GM18951 (cell line): ENCODE results near the gene SEPTIN2.
"Not testable (repeated sequence)": the region's sequence is repeated elsewhere in the genome, so short reads cannot be mapped to it uniquely, and the experiment has no call there.

Source experiments
- POLR2A ChIP-seq: IDR thresholded peaks from 4 replicates; pipeline ENCODE4 v1.6.1; 2011; ENCODE audit warnings: mild to moderate bottlenecking; ENCODE audit not compliant: insufficient read length, insufficient read depth; ENCODE audit errors: extremely low read depth
- in situ Hi-C: fragments of 300-500 bp; cut with MboI; formaldehyde crosslinking; loops from one replicate; pipeline ENCODE4 v1.12.0; 2022; ENCODE audit warnings: low sequenced_read_pairs, mixed read lengths, inconsistent platforms; ENCODE audit not compliant: unreplicated experiment

SEPTIN2 gene

GRCh38 chr2:241354668-241355658 lies 39.2 kb downstream of the SEPTIN2 start:
- in situ Hi-C loops, result no loop called here
- TF ChIP-seq POLR2A, result no peak

DNA sequence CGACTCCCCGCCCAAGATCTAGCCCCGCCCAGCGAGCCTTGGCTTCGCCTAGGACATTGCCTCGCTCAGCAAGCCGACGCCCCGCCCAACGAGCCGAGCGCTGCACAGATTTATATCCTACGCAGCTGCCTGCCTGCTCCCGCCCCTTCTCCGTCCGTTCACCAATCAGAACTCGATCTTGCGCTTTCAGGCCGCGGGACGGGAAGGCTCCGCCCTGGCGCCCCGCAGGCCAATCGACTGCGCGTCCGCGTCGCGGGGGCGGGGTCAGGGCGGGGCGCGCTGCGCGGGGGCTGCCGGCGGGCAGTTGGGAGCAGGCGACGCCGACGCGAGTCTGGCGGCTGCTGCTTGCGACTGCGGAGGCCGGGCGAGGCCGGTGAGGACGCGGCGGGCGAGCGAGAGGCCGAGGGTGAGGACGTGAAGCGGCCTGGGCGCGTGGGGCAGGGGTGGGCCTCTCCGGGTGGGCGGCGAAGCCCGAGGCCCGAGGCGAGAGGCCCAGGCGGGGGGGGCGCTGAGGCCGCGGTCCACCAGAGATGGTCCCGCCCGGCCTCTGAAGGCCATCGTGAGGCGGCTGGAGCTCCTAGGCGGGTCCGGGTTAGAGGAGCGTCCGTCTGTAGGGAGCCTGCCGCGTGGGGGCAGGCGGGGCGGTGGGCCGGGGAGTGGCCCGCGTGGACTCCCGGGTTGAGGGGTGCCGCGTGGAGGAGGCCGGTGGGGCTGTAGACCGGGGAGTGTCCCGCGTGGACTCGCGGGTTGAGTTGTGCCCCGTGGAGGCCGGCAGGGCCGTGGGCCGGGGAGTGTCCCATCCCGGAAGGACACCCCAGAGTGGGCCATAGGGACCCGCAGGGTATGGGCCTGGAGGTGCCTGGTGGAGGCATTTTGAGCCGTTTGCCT lies 40.5 kb downstream of the SEPTIN2 start, which contains the start of gene FARP2:
Gene FARP2 (plus strand): TSS at position 303 of the 888 bp plus-strand sequence. CDS start 16,823 bp downstream, outside the sequence.
- TF ChIP-seq POLR2A, result peak; percentile 95
- in situ Hi-C loops, result no loop called here

GRCh38 chr2:241356871-241357260 lies 41.1 kb downstream of the SEPTIN2 start:
- no peak for TF ChIP-seq POLR2A
- in situ Hi-C loops, result no loop called here

- no peak for TF ChIP-seq POLR2A
- in situ Hi-C loops, result no loop called here
Measured at GRCh38 chr2:241357531-241357930, 41.8 kb downstream of the SEPTIN2 start.

DNA sequence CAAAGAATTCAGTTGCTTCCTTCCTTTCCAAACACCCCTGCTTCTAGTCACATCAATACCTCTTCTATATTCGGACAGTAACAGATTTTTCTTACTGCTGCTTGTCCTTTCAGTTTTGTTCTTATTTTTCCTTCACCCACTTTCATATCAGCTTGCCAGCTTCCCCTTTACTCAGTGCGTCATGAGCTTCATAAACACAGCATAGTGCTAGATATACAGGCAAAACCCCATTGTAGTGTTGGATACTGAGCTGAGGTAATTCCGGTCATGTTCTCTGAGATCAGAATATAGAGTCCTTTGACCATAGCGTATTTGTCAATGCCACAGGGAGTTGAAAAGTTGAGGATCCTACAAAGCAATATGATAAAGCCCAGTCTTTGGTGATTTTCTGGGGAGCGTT lies 42.7 kb downstream of the SEPTIN2 start:
- in situ Hi-C loops, result no loop called here
- no peak for TF ChIP-seq POLR2A

DNA sequence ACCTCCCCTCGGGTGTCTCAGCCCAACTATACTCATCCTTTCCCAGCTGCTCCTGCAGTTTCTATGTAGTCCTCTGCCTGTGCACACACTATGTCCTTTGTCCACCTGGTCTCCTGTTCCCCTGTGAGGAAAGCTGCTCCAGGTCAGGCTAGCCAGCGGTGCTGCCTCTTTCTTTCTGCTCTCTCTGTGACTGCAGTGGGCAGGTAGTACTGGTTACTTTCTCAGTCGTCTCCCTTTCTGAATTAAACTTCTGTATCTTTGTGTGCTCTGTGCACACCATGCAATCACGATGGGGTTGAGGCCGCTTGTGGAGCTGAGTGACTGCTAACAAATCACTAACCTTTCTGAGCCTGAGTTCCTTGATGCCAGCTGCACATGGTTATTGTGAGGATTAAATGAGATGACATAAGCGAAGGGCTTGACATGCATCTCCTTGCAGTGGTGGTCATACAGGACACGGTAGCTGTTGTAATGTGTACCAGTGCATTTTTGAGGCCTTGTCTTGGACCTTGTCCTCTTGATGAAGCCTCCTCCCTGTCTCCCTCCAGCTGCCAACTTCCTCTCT lies 43.8 kb downstream of the SEPTIN2 start:
- in situ Hi-C loops, result no loop called here
- TF ChIP-seq POLR2A, result no peak

GRCh38 chr2:241363426-241363825 lies 47.7 kb downstream of the SEPTIN2 start:
- in situ Hi-C loops, result no loop called here
- TF ChIP-seq POLR2A, result no peak

GRCh38 chr2:241364781-241365180 lies 49.1 kb downstream of the SEPTIN2 start:
- no peak for TF ChIP-seq POLR2A
- in situ Hi-C loops, result no loop called here

DNA sequence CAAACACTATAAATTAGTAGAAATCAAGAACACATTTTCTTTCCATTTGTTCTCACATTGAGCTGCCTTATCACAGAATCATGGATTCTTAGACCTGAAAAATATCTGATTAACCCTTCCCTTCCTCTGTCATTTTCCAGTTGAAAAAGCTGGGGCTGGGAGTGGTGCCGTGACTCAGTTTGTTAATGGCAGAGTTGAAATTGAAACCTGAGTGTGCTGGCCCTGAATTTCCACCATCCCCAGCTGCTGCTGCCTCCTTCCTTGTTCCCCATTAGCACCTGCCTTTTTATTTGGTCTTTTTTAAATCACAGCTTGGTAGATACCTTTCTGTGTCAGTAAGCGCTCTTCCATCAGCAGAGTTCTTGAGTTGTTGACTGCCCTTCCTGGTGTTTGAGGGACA lies 51.0 kb downstream of the SEPTIN2 start:
- in situ Hi-C loops, result no loop called here
- TF ChIP-seq POLR2A, result no peak

DNA sequence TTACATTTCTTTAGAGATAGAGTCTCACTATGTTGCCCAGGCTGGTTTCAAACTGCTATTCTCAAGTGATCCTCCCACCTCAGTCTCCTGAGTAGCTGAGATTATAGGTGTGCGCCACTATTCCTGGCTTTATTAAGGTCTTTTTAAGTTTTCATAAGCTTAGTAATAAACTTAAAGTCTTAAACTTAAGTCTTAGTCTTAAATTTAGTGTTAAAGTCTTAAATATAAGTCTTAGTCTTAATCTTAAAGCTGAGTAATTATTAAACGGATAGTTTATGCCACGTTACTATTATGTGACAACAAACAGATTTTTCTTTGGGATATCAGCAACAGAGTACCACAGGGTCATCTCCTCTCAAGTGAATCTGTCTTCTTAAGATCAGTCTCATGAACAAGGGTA lies 52.9 kb downstream of the SEPTIN2 start:
- TF ChIP-seq POLR2A, result no peak
- in situ Hi-C loops, result no loop called here

GRCh38 chr2:241372361-241372992 lies 56.8 kb downstream of the SEPTIN2 start:
- in situ Hi-C loops, result no loop called here
- no peak for TF ChIP-seq POLR2A

GRCh38 chr2:241373446-241373845 lies 57.7 kb downstream of the SEPTIN2 start:
- no peak for TF ChIP-seq POLR2A
- in situ Hi-C loops, result no loop called here

DNA sequence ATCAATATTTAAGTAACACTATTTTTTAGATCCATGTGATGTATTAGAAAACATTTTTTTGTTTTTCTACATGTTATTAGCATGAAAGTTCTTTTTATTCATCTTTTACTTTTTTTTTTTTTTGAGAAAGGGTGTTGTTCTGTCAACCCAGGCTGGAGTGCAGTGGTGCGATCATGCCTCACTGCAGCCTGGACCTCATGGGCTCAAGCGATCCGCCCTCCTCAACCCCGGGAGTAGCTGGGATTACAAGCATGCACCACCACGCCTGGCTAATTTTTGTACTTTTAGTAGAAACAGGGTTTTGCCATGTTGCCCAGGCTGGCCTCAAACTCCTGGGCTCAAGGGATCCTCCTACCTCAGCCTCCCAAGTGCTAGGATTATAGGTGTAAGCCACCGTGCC lies 58.2 kb downstream of the SEPTIN2 start:
- in situ Hi-C loops, result not testable (repeated sequence)
